ENCODE data around the gene CBX5.

- TF ChIP-seq NR2C1 (IDR thresholded peaks at IDR 0.05) (no peak), SP1 (IDR thresholded peaks at IDR 0.05; ENCODE audit: low read depth, low read length) (no peak), RAD21 (IDR thresholded peaks at IDR 0.05; ENCODE audit: insufficient read depth, low read depth, low read length) (no peak), CTCF (IDR thresholded peaks at IDR 0.05 in 2 of 3, conservative IDR thresholded peaks at IDR 0.05 in 1 of 3; ENCODE audit: control insufficient read depth in 2 of 3, extremely low read depth in 1 of 3, insufficient read depth in 1 of 3, low read depth in 3 of 3, low read length in 3 of 3) (no peak), CEBPB (IDR thresholded peaks at IDR 0.05; ENCODE audit: borderline replicate concordance in 1 of 2, low read depth in 2 of 2, low read length in 2 of 2) (no peak), FOXM1 (IDR thresholded peaks at IDR 0.05; ENCODE audit: low read depth, low read length) (no peak), POLR2AphosphoS2 (IDR thresholded peaks at IDR 0.05; ENCODE audit: low read depth, low read length) (no peak)
These were observed 12.4 kb upstream of the CBX5 start for GRCh38 chr12:54292083-54292930.

Data from GM12878 (cell line).